Measurements from ENCODE around the gene ZNF524. TPM values are rescaled to one million over a fixed set of nuclear protein-coding genes. Genes with fewer than 3 reads are reported as not detected.
A peak's percentile ranks its signal among the peaks of the same experiment; 100 is the strongest.

Gene ZNF524
- total RNA-seq, 1 donor from 2014 or later: 18.4 TPM

DNA sequence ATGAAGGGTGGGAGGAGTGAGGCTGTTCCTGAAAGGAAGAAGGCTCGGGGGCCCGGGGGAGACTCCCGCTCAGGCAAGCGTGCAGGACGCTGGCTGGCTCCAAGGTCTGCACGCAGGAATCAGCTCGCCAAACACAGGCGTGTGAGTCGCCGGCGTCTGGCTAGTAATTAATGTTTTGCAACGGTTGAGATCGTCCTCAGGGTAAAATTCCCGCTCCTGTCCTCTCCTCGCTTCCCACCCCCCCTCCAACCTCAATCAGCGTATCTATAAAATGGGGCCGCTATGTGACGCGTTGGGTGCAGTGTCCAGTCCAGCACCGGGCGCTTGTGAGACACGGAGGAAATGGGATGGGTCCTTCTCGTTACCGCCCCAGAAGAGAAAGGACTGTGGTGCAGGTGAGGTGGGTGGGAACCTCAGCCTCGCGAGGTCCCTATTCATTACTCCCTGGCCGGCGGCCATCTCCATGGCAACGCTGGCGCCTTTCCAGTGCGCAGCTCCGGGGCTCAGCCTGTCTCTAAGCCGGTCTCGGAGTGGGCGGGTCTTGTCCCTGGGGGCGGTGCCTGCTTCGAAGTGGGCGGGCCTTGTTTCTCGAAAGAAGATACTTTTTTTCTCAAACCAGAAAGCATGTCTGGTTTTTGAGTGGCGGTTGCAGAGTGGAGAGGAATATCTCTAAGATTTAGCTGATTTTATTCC is 13.0 kb upstream of the ZNF524 start:
- no peak for FAIRE-seq
- peak; percentile 91 for DNase-seq (ENCODE audit: low read depth)
- peak overlapping the region; percentile 27 for H3K4me3 ChIP-seq (ENCODE audit: low read depth, low read length)

DNA sequence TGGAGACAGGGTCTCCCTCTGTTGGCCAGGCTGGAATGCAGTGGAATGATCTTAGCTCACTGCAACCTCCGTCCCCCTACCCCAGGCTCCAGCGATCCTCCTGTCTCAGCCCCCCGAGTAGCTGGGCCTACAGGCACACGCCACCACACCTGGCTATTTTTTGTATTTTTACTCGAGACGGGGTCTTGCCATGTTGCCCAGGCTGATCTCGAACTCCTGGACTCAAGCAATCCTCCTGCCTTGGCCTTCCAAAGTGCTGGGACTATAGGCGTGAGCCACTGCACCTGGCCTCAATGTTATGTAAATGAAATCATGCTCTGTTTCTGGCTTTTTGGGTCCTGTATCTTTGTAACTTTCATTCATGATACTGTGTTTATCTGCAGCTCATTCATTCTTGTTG is 11.3 kb upstream of the ZNF524 start:
- FAIRE-seq (no peak), DNase-seq (ENCODE audit: low read depth) (no peak)
- TF ChIP-seq, protein P1, sequence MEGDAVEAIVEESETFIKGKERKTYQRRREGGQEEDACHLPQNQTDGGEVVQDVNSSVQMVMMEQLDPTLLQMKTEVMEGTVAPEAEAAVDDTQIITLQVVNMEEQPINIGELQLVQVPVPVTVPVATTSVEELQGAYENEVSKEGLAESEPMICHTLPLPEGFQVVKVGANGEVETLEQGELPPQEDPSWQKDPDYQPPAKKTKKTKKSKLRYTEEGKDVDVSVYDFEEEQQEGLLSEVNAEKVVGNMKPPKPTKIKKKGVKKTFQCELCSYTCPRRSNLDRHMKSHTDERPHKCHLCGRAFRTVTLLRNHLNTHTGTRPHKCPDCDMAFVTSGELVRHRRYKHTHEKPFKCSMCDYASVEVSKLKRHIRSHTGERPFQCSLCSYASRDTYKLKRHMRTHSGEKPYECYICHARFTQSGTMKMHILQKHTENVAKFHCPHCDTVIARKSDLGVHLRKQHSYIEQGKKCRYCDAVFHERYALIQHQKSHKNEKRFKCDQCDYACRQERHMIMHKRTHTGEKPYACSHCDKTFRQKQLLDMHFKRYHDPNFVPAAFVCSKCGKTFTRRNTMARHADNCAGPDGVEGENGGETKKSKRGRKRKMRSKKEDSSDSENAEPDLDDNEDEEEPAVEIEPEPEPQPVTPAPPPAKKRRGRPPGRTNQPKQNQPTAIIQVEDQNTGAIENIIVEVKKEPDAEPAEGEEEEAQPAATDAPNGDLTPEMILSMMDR (IDR thresholded peaks at IDR 0.05; ENCODE audit: insufficient read depth, low read length, severe bottlenecking): no peak
- H3K27me3 ChIP-seq (ENCODE audit: control insufficient read depth, insufficient read depth, low read length): no peaks in the 10 kb centered on the region
- H3K36me3 ChIP-seq (ENCODE audit: control insufficient read depth, insufficient read depth, low read length): peaks cover 3% of the 10 kb centered on the region
- H3K4me3 ChIP-seq (ENCODE audit: low read depth, low read length): no peak overlapping the region

More for the DNA sequence above, 13.0 kb upstream of the ZNF524 start:
- no peaks in the 10 kb centered on the region for H3K27me3 ChIP-seq (ENCODE audit: control insufficient read depth, insufficient read depth, low read length)
- TF ChIP-seq, protein P1 (IDR thresholded peaks at IDR 0.05; ENCODE audit: insufficient read depth, low read length, severe bottlenecking): no peak
- H3K36me3 ChIP-seq (ENCODE audit: control insufficient read depth, insufficient read depth, low read length): peaks cover 1% of the 10 kb centered on the region

DNA sequence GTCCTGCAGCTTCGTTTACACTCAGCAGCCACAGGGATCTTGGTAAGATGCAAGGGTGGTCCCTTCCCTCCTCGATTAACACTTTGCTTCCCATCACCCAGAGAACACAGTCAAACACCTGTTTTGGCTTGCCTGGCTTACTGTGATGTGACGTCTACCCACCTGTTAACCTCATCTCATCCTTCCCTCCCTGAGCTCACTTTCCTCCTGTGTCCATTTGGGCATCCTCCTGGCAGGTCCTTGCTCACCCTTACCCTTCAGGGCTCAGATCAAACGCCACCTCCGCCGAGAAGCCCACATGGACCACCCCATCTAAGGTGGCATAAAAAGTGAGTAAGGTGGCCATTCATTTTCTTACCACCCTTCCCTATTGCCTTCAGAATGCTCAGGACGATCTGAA is 10.0 kb upstream of the ZNF524 start:
- TF ChIP-seq, protein P1 (IDR thresholded peaks at IDR 0.05; ENCODE audit: insufficient read depth, low read length, severe bottlenecking): no peak
- FAIRE-seq (peak; percentile 18), DNase-seq (ENCODE audit: low read depth) (no peak)
- Histone ChIP-seq H3K27me3 (ENCODE audit: control insufficient read depth, insufficient read depth, low read length) (no peaks in the 10 kb centered on the region), H3K36me3 (ENCODE audit: control insufficient read depth, insufficient read depth, low read length) (peaks cover 3% of the 10 kb centered on the region), H3K4me3 (ENCODE audit: low read depth, low read length) (no peak overlapping the region)

DNA sequence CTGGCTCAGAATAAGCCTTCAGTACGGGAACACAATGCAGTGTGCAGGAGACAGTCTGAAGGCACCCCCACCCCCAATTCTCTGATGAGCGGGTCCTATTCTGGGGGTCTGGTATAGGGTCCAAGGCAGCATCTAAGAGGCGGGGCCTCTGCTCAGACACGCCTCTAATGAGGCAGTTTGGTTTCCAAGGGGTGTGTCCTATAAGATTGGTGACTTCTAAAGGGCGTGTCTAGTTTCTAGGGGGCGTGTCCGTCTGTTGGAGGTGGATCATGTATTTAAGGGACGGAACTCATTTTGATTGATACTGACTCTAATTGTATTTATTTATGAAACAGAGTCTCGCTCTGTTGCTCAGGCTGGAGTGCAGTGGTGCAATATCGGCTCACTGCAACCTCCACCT is 9.5 kb upstream of the ZNF524 start:
- H3K4me3 ChIP-seq (ENCODE audit: low read depth, low read length): no peak overlapping the region
- TF ChIP-seq, protein P1 (IDR thresholded peaks at IDR 0.05; ENCODE audit: insufficient read depth, low read length, severe bottlenecking): no peak
- H3K36me3 ChIP-seq (ENCODE audit: control insufficient read depth, insufficient read depth, low read length): peaks cover 3% of the 10 kb centered on the region
- FAIRE-seq (no peak), DNase-seq (ENCODE audit: low read depth) (no peak)
- H3K27me3 ChIP-seq (ENCODE audit: control insufficient read depth, insufficient read depth, low read length): no peaks in the 10 kb centered on the region

DNA sequence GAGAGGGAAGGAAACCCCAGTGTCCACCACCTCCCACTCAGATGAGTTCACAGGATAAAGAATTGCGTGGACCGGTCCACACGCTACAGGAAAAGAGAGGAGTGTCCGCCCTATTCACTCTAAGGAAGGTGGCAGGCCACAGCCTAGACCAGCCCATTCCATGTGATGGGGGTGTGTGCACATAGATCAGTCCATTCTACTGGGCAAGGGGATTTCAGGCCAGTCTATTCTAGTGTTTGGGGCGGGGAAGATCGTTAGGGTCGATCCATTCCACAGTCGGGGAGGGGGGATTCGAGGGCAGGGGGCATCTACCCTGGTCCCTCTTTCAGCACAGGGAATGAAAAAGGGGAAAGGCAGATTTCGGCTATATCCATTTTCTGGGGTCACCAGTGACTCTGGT is 8.5 kb upstream of the ZNF524 start:
- TF ChIP-seq, protein P1 (IDR thresholded peaks at IDR 0.05; ENCODE audit: insufficient read depth, low read length, severe bottlenecking): no peak
- Histone ChIP-seq H3K27me3 (ENCODE audit: control insufficient read depth, insufficient read depth, low read length) (no peaks in the 10 kb centered on the region), H3K4me3 (ENCODE audit: low read depth, low read length) (no peak overlapping the region), H3K36me3 (ENCODE audit: control insufficient read depth, insufficient read depth, low read length) (peaks cover 5% of the 10 kb centered on the region)
- FAIRE-seq (no peak), DNase-seq (ENCODE audit: low read depth) (no peak)

Measured in bronchial epithelial cell (primary cell).